Natural killer cell (primary cell): ENCODE data around the gene SLC9B2. TPM values are rescaled to one million over a fixed set of nuclear protein-coding genes. Genes with fewer than 3 reads are reported as not detected.

Experiments used
- ATAC-seq, 3 donors: fragments of 150-1000 bp in 2 of 3; fragments of 200-7000 bp in 1 of 3; cut with Tn5 transposase; 1 replicate in 1 of 3; 2 replicates in 2 of 3; pipeline ENCODE4 v1.10.0; 2021; ENCODE audit warnings: mild to moderate bottlenecking in 2 of 3, moderate library complexity in 2 of 3
- DNase-seq, 2 donors: peaks; one replicate each; pipeline versions ENCODE4 v3.0.0 to v3.0.0-alpha.2; 2013 to 2021; ENCODE audit warnings: mixed read lengths in 1 of 2
- H3K27ac ChIP-seq: one replicate; pipeline ENCODE4 v1.5.1; 2013; ENCODE audit warnings: mild to moderate bottlenecking, low read length
- H3K27me3 ChIP-seq: one replicate; pipeline ENCODE4 v1.6.1; 2013; ENCODE audit warnings: low read length; ENCODE audit not compliant: control insufficient read depth, insufficient read depth
- H3K36me3 ChIP-seq: one replicate; pipeline ENCODE4 v1.6.1; 2013; ENCODE audit warnings: low read length; ENCODE audit not compliant: control insufficient read depth, insufficient read depth
- H3K4me1 ChIP-seq: one replicate; pipeline ENCODE4 v1.6.1; 2013; ENCODE audit warnings: low read length; ENCODE audit not compliant: control insufficient read depth, insufficient read depth
- H3K4me3 ChIP-seq: one replicate; pipeline ENCODE4 v1.5.1; 2013; ENCODE audit warnings: low read length
- H3K9me3 ChIP-seq: one replicate; pipeline ENCODE4 v1.6.1; 2013; ENCODE audit warnings: low read length; ENCODE audit not compliant: control insufficient read depth, insufficient read depth
- H3K27ac Mint-ChIP-seq, 2 donors: one replicate each; pipeline ENCODE4 v1.8.0; 2022; ENCODE audit warnings: mild to moderate bottlenecking in 2 of 2, mixed read lengths in 2 of 2, moderate library complexity in 1 of 2
- H3K27me3 Mint-ChIP-seq, 2 donors: one replicate each; pipeline ENCODE4 v1.8.0; 2022; ENCODE audit warnings: low read depth in 2 of 2, mixed read lengths in 2 of 2
- H3K36me3 Mint-ChIP-seq: one replicate; pipeline ENCODE4 v1.8.0; 2022; ENCODE audit warnings: mixed read lengths
- H3K4me1 Mint-ChIP-seq, 2 donors: one replicate each; pipeline ENCODE4 v1.8.0; 2022; ENCODE audit warnings: mixed read lengths in 2 of 2
- H3K4me3 Mint-ChIP-seq: one replicate; pipeline ENCODE4 v1.8.0; 2022; ENCODE audit warnings: mild to moderate bottlenecking, moderate library complexity, mixed read lengths
- H3K9me3 Mint-ChIP-seq, 2 donors: one replicate each; pipeline ENCODE4 v1.8.0; 2022; ENCODE audit warnings: mixed read lengths in 2 of 2
- WGBS: methylation state at CpG from one replicate; pipeline ENCODE4 v1.1.7; 2013; ENCODE audit warnings: missing lambda C conversion rate; ENCODE audit not compliant: insufficient coverage; 5-methylcytosine and 5-hydroxymethylcytosine counted together
- intact Hi-C: fragments of 100-400 bp; cut with micrococcal nuclease; formaldehyde crosslinking; loops from one replicate; pipeline ENCODE4 v1.14.2; 2022
- total RNA-seq, 4 donors: library from RNA; stranded (reverse); fragments of 120-200 nt in 1 of 4; gene quantifications; one replicate each; pipeline versions ENCODE4 v1.2.3 to v1.2.4, GENCODE V29; 2013 to 2022
- TF ChIP-seq, protein P1 (sequence below): fragments of 200-600 bp; IDR thresholded peaks from one replicate; pipeline ENCODE4 v1.8.0; 2022; ENCODE audit warnings: antibody characterized with exemption

SLC9B2 gene
- total RNA-seq, 3 donors from 2014 or later (not counting 1 experiment from before 2014, with no cell fraction given) = 13.5 to 22.4 (median 17.9) TPM

DNA sequence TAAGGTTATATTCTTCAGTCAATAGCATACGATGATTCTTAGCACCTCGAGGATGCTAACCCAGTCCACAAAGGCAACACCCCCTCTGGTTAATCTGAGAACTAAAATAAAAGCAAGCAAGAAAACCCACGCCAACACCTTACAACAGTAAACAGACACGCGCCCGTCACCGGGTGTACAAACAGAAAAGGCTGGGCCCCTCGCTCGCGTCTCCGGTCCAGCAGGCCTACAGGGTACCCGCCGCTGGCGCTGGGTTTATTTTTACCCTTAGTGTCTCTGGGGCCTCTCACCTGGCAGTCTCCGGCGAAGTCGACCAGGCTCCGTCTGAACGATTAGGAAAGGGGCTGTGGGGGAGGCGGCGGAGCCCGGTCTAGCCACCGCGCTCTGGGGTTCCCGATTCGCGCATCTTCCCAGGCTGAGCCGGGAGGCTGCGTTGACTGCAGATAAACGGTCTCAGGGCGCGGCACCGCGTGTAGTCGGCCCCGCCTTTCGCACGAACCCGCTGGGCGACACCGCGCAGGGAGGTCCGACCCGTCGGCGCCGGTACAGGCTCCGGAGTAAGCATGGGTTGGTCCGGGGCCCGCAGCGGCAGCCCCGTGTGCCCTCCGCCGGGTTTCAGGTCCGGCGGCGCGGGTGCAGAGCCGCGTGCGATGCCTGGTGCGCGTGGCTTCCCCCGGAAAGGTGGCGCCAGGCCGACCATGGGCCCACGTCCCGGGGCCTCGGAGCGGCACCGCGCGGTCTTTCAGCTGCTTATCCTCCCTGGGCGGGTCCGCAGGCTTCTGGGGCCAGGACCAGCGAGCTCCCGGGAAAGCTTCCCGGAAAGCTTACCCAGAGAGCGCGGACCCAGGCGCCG, 441 bp downstream of the SLC9B2 start:
- intact Hi-C loops = loop anchor here (2.0 to 5.0 kb wide), 2 partner anchors 57 to 249 kb away; partner anchors contain the start of genes SLC9B1 and UBE2D3
- H3K27me3 ChIP-seq = no peaks in the 10 kb centered on the region
- WGBS = under 1% methylated on average over 82 of the region's 82 CpGs
- TF ChIP-seq, protein P1, sequence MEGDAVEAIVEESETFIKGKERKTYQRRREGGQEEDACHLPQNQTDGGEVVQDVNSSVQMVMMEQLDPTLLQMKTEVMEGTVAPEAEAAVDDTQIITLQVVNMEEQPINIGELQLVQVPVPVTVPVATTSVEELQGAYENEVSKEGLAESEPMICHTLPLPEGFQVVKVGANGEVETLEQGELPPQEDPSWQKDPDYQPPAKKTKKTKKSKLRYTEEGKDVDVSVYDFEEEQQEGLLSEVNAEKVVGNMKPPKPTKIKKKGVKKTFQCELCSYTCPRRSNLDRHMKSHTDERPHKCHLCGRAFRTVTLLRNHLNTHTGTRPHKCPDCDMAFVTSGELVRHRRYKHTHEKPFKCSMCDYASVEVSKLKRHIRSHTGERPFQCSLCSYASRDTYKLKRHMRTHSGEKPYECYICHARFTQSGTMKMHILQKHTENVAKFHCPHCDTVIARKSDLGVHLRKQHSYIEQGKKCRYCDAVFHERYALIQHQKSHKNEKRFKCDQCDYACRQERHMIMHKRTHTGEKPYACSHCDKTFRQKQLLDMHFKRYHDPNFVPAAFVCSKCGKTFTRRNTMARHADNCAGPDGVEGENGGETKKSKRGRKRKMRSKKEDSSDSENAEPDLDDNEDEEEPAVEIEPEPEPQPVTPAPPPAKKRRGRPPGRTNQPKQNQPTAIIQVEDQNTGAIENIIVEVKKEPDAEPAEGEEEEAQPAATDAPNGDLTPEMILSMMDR = no peak
- peak overlapping the region; percentile 65 for H3K4me3 ChIP-seq
- H3K36me3 ChIP-seq = no peaks in the 10 kb centered on the region
- no peaks in the 10 kb centered on the region for H3K9me3 Mint-ChIP-seq
- ATAC-seq = peak; percentile 82 to 91 (median 83)
- peak overlapping the region; percentile 90 to 92 for H3K27ac Mint-ChIP-seq
- H3K27ac ChIP-seq = peak overlapping the region; percentile 88
- H3K4me1 Mint-ChIP-seq = peaks cover 24 to 35% of the 10 kb centered on the region in 2 donors
- H3K27me3 Mint-ChIP-seq = no peaks in the 10 kb centered on the region
- peak overlapping the region; percentile 88 for H3K4me3 Mint-ChIP-seq
- peak; percentile 68 to 79 for DNase-seq
- H3K36me3 Mint-ChIP-seq = no peaks in the 10 kb centered on the region
- H3K4me1 ChIP-seq = peaks cover 18% of the 10 kb centered on the region
- no peaks in the 10 kb centered on the region for H3K9me3 ChIP-seq

DNA sequence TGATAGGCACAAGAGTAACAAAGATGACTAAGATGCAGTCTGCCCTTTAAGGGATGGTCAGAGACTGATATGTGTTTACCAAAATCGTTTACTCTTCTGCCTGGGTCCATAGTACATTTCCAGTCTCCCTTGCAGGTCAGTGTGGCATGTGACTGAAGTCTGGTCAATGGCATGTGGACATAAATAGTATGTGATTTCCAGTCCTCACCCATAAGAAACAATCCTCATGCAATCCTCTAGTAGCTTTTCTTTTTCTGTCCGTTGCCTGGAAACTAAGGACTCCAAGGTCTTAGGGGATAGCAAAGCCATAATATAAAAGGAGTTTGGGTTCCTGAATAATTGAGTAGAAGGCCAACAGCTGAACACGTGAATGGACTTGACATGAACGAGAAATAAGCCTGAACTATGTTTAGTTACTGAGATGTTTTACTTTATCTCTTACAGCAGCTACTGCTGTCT, 1.1 kb downstream of the SLC9B2 start:
- Histone ChIP-seq H3K27ac (peak overlapping the region; percentile 88), H3K4me3 (peak overlapping the region; percentile 65), H3K36me3 (no peaks in the 10 kb centered on the region), H3K27me3 (no peaks in the 10 kb centered on the region), H3K9me3 (no peaks in the 10 kb centered on the region), H3K4me1 (peaks cover 18% of the 10 kb centered on the region)
- 15% methylated on average over 4 of the region's 4 CpGs for WGBS
- H3K27ac Mint-ChIP-seq = peak overlapping the region; percentile 90 to 92
- TF ChIP-seq, protein P1 = no peak
- DNase-seq (peak in 1 of 2 donors; percentile 8), ATAC-seq (no peak)
- H3K36me3 Mint-ChIP-seq = no peaks in the 10 kb centered on the region
- peaks cover 24 to 35% of the 10 kb centered on the region in 2 donors for H3K4me1 Mint-ChIP-seq
- H3K27me3 Mint-ChIP-seq = no peaks in the 10 kb centered on the region
- intact Hi-C loops = loop anchor here (5.0 kb wide), 1 partner anchor 248 kb away; the partner anchor contains the start of gene UBE2D3
- peak overlapping the region; percentile 88 for H3K4me3 Mint-ChIP-seq
- no peaks in the 10 kb centered on the region for H3K9me3 Mint-ChIP-seq

DNA sequence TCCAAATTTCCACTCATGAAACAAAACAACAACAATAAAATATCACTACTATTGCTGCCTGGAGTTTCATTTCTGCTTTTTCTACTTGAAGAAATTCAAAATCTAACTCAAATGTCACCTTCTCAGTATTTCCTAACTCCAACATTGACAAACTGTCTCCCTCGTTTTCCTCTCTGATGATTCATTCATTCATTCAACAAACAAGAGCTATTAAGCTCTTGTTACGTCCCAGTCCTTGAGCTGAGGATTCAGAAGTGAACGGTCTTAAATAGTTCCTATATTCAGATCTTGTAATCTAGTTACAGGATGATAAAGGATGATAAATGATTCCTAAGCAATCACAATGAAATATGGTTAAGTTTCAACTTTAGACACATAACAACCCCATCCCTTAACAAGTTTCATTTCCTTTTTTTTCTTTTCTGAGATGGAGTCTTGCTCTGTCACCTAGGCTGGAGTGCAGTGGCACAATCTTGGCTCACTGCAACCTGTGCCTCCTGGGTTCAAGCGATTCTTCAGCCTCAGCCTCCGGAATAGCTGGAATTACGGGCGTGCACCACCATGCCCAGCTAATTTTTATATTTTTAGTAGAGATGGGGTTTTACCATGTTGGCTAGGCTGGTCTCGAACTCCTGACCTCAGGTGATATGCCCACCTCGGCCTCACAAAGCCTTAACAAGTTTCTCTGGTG, 1.7 kb downstream of the SLC9B2 start:
- Mint-ChIP-seq H3K36me3 (no peaks in the 10 kb centered on the region), H3K4me1 (peaks cover 24 to 35% of the 10 kb centered on the region in 2 donors), H3K27me3 (no peaks in the 10 kb centered on the region), H3K27ac (peak overlapping the region; percentile 90 to 92), H3K4me3 (peak overlapping the region; percentile 88), H3K9me3 (no peaks in the 10 kb centered on the region)
- WGBS = 81% methylated on average over 8 of the region's 9 CpGs
- H3K27me3 ChIP-seq = no peaks in the 10 kb centered on the region
- H3K36me3 ChIP-seq = no peaks in the 10 kb centered on the region
- no peak overlapping the region for H3K4me3 ChIP-seq
- H3K4me1 ChIP-seq = peaks cover 18% of the 10 kb centered on the region
- DNase-seq (peak in 1 of 2 donors; percentile 9), ATAC-seq (no peak)
- peak overlapping the region; percentile 88 for H3K27ac ChIP-seq
- TF ChIP-seq, protein P1 = no peak
- intact Hi-C loops = loop anchor here (5.0 kb wide), 1 partner anchor 248 kb away; the partner anchor contains the start of gene UBE2D3
- no peaks in the 10 kb centered on the region for H3K9me3 ChIP-seq
